Stimulated activated CD4-positive, alpha-beta T cell treated with anti-CD3 and anti-CD28 coated beads, Interleukin-1b, Interleukin-23, amount 100 ng/mL, for 1 hour (primary cell): ENCODE data around the gene RANBP1.

Source experiments
- DNase-seq, 2 donors: peaks; one replicate each; pipeline ENCODE4 v3.0.0-alpha.2; 2020; ENCODE audit warnings: low read depth in 2 of 2

RANBP1 gene

GRCh38 chr22:20172141-20172613 is 56.3 kb downstream of the RANBP1 start:
- DNase-seq: no peak

DNA sequence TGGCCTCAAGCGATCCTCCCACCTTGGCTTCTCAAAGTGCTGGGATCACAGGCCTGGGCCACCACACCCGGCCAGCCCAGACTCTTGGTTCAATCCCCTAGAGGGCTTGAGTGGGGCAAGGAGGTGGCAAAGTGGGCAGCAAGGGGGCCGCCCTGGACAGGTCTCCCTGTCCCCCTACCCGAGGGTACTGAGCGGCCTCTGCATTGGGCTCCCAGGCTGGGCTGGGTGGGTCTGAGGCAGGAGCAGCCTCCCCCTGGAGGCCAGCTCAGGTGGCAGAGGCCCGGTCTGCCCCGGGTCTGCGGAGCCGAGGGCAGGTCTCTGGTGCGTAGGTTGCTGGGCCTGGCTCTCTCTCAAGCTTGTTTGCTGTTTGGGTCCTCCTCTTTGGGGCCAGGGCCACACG is 57.3 kb downstream of the RANBP1 start:
- no peak for DNase-seq

DNA sequence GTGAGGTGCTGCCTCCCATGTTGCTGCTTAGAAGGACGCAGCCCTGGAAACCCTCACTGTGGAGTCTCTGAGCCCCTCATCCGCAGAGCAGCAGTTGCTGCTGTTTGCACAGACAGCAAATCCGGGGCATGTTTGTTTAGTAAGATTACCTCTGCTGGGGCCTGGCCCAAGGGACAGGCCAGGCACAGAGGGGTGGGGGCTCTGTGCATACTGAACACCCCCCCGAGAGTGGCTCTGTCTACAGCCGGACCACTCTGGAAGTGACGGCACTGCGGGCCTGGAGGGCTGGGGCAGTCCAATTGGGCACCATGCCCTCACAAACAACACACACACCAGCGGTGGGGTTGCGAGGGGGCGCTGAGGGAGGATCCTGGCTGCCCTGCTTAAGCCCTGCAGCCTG is 57.9 kb downstream of the RANBP1 start:
- no peak for DNase-seq

DNA sequence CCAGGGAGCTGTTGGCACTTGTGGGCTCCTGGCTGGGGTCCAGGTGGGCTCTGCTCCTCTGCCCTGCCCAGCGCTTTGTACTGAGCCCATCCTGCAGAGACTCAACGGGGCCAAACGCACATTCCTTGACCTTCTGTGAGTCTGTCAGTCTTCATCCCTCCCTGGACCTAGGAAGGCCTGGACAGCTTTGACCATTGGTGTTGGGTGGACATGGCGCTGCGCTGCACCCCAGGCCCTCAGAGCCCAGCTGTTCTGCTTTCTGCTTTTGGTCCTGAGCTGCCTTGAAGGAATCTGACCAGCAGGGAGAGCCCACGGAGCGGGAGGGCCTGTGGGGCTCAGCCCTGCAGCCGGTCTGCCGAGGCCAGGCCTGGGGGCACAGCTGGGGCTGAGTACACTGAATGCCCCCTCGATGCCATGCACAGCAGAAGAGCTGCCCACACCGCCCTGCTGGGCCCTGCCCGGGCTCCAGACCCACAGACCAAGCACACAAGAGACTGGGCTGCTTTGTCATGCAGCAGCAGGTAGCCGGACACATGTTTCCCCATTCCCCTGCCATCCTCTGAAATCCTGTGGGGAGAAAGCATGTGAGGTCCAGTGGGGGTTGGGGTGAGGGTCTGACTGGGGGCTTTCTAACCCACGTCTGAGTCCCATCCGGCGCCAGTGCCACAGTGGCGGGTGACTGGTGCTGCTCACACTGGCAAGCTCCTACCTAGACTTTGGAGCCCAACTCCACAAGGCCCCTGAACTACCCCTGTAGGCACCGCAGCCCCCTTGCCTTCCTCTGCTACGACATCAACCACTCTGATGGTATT is 59.1 kb downstream of the RANBP1 start:
- no peak for DNase-seq

GRCh38 chr22:20175597-20175900 is 59.6 kb downstream of the RANBP1 start:
- no peak for DNase-seq

GRCh38 chr22:20176421-20177085 is 60.6 kb downstream of the RANBP1 start:
- DNase-seq: no peak
